ENCODE measurements around the gene WNT6. TPM values are rescaled to one million over a fixed set of nuclear protein-coding genes. Genes with fewer than 3 reads are reported as not detected.

The WNT6 gene
- total and polyA plus RNA-seq, 10 of the 15 experiments (the other 5 are each of a cell fraction or from before 2014, with no cell fraction given) = 0.11 to 0.44 (median 0.22) TPM; not detected in 5

DNA sequence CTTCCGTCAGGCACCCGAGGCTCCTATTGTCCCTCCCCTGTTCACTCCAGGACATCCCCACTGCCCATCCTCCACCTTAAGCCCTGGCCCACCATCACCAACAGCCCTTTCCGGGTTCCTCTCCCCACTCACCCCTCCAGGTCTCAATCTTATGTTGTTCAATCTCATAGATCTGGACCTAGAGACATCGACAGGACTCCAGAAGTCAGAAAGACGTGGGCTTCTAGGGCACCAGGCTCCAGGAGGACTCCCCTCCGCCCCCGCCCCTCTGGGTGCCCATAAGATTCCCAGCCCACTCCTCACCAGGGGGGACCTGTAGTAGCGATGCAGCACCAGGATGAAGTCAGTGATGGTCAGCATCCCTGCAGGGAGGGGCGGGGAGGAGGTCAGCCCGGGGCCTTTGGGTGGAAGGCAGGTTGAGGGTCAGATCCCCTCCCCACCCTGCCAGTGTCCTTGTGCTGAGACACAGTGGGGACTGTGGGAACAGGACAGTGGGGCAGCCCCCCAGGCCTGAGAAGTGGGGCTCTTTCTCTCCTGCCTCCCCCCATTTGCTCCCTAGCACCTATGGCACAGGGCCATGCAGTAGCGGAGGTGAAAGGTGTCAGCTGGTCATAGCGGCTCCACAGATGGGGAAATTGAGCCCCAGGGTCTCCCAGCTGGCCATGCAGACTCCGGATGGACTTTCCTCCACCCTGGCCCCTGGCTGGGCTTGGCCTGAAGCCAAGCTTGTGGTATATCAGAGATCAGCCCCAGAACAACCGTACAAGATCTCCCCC lies 31.7 kb upstream of the WNT6 start:
- H3K4me1 ChIP-seq (ENCODE audit: control insufficient read depth, insufficient read depth, low read length) = no peaks in the 10 kb centered on the region
- intact Hi-C loops (cut with micrococcal nuclease; ENCODE audit: unreplicated experiment) (no loop called here), in situ Hi-C loops (cut with MboI) (no loop called here)
- H3K4me2 ChIP-seq (ENCODE audit: control insufficient read depth, insufficient read depth) = no peak overlapping the region
- H2AFZ ChIP-seq (ENCODE audit: control insufficient read depth, low read depth, low read length) = no peak overlapping the region
- H3K79me2 ChIP-seq (ENCODE audit: control insufficient read depth, insufficient read depth, low read length) = no peaks in the 10 kb centered on the region
- FAIRE-seq (no peak), ATAC-seq (no peak), DNase-seq (ENCODE audit: low read depth, low spot score) (no peak)
- H3K27ac ChIP-seq (ENCODE audit: control insufficient read depth, insufficient read depth) = no peak overlapping the region
- ChIA-PET CTCF (interaction anchor here (1.6 kb wide), 1 partner anchor 20 kb away, joined by 5 read pairs; no protein-coding TSS in a partner anchor), SMC1A (ENCODE audit: uncharacterized antibody, unreplicated experiment) (no interaction called here), POLR2A (no interaction called here), RAD21 (ENCODE audit: unreplicated experiment) (no interaction called here)
- no peak overlapping the region for H3K9ac ChIP-seq (ENCODE audit: control insufficient read depth, insufficient read depth, low read length)
- H4K20me1 ChIP-seq (ENCODE audit: control insufficient read depth, insufficient read depth) = no peaks in the 10 kb centered on the region
- H3K27me3 ChIP-seq (replicated peaks in 1 of 2; ENCODE audit: control insufficient read depth in 2 of 2, insufficient read depth in 2 of 2, low read length in 1 of 2) = no peaks in the 10 kb centered on the region; a peak in 2 of 4 replicates
- TF ChIP-seq TCF12 (IDR thresholded peaks at IDR 0.05; ENCODE audit: low read depth, low read length) = no peak
- TF ChIP-seq TCF3 (IDR thresholded peaks at IDR 0.05; ENCODE audit: borderline replicate concordance, insufficient read depth, low read depth, low read length) = no peak
- no peak for TF ChIP-seq MEF2A (IDR thresholded peaks at IDR 0.05; ENCODE audit: insufficient read depth, low read depth, low read length)
- no peak for TF ChIP-seq EZH2 (IDR thresholded peaks at IDR 0.05; ENCODE audit: borderline replicate concordance, control insufficient read depth, low read depth, low read length)
- TF ChIP-seq BHLHE40 (IDR thresholded peaks at IDR 0.05; ENCODE audit: borderline replicate concordance in 1 of 2, low read depth in 2 of 2, low read length in 1 of 2) = no peak
- no peak for TF ChIP-seq NBN (IDR thresholded peaks at IDR 0.05)
- TF ChIP-seq ZBTB11 (CRISPR knock-in tag; IDR thresholded peaks at IDR 0.05) = no peak
- TF ChIP-seq, protein P1, sequence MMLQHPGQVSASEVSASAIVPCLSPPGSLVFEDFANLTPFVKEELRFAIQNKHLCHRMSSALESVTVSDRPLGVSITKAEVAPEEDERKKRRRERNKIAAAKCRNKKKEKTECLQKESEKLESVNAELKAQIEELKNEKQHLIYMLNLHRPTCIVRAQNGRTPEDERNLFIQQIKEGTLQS (IDR thresholded peaks at IDR 0.05; ENCODE audit: borderline replicate concordance, extremely low read depth, low read depth, low read length) = no peak
- no peak for TF ChIP-seq ZNF207 (IDR thresholded peaks at IDR 0.05; ENCODE audit: borderline replicate concordance)
- no peak for TF ChIP-seq ZNF217 (IDR thresholded peaks at IDR 0.05)
- no peak for TF ChIP-seq TARDBP (IDR thresholded peaks at IDR 0.05; ENCODE audit: borderline replicate concordance)
- no peak for TF ChIP-seq CEBPB (IDR thresholded peaks at IDR 0.05; ENCODE audit: borderline replicate concordance in 1 of 2, low read depth in 2 of 2, low read length in 2 of 2)
- no peak for TF ChIP-seq SMAD5 (IDR thresholded peaks at IDR 0.05; ENCODE audit: low read depth)
- no peak for TF ChIP-seq NFYB (IDR thresholded peaks at IDR 0.05; ENCODE audit: insufficient read depth, low read depth, low read length)
- no peak for TF ChIP-seq HDAC6 (IDR thresholded peaks at IDR 0.05; ENCODE audit: unreplicated experiment)
- no peak for TF ChIP-seq MYC (IDR thresholded peaks at IDR 0.05; ENCODE audit: insufficient read depth, insufficient read length, insufficient replicate concordance, low read length, severe bottlenecking)
- TF ChIP-seq BRCA1 (IDR thresholded peaks at IDR 0.05; ENCODE audit: low read depth, low read length) = no peak
- no peaks in the 10 kb centered on the region for H3K36me3 ChIP-seq (ENCODE audit: control insufficient read depth in 2 of 2, insufficient read depth in 2 of 2, low read length in 1 of 2)
- H3K9me3 ChIP-seq (replicated peaks; ENCODE audit: control insufficient read depth, insufficient read depth, low read length) = no peaks in the 10 kb centered on the region
- WGBS (ENCODE audit: insufficient coverage, insufficient replicate concordance, low lambda C conversion rate, missing lambda C conversion rate) = 24% methylated on average over 14 of the region's 14 CpGs
- H3K4me3 ChIP-seq = no peak overlapping the region
- no TSS peak for BruUV-seq (replicated peaks)
